SK-N-SH treated with all-trans-retinoic acid at 6 μM for 48 hours (cell line): ENCODE results near the gene ERH.

Experiments
- ISL1 ChIP-seq: fragments of 250-450 bp; sonication (Bioruptor Pico); IDR thresholded peaks from 2 replicates; pipeline ENCODE4 v2.1.2; 2022; ENCODE audit warnings: mild to moderate bottlenecking, moderate library complexity
- PPARA ChIP-seq: fragments of 250-450 bp; sonication (Bioruptor Pico); IDR thresholded peaks from 2 replicates; pipeline ENCODE4 v1.5.0; 2020; ENCODE audit warnings: mild to moderate bottlenecking, borderline replicate concordance
- SNAI2 ChIP-seq: fragments of 250-450 bp; sonication (Bioruptor Pico); IDR thresholded peaks from 2 replicates; pipeline ENCODE4 v1.5.0; 2020; ENCODE audit warnings: mild to moderate bottlenecking, moderate library complexity
- ZNF70 ChIP-seq: fragments of 450-650 bp; formaldehyde crosslinking; IDR thresholded peaks from 2 replicates; pipeline ENCODE4 v1.5.0; 2020; ENCODE audit warnings: mild to moderate bottlenecking, moderate library complexity
- ZNF8 ChIP-seq: fragments of 450-650 bp; formaldehyde crosslinking; IDR thresholded peaks from 2 replicates; pipeline ENCODE4 v1.5.0; 2020; ENCODE audit warnings: mild to moderate bottlenecking, moderate library complexity
- TF ChIP-seq, protein P1 (sequence below): fragments of 250-450 bp; sonication (Bioruptor Pico); IDR thresholded peaks from 2 replicates; pipeline ENCODE4 v1.5.0; 2020; ENCODE audit warnings: mild to moderate bottlenecking, moderate library complexity
- TF ChIP-seq, protein P2 (sequence below): fragments of 250-450 bp; sonication (Bioruptor Pico); IDR thresholded peaks from 2 replicates; pipeline ENCODE4 v1.5.1; 2020; ENCODE audit warnings: low read depth, mild to moderate bottlenecking, moderate library complexity
- TF ChIP-seq, protein P3 (sequence below): fragments of 250-450 bp; sonication (Bioruptor Pico); IDR thresholded peaks from 2 replicates; pipeline ENCODE4 v1.8.0; 2020; ENCODE audit warnings: mild to moderate bottlenecking, moderate library complexity, borderline replicate concordance
- TF ChIP-seq, protein P4 (sequence below): fragments of 250-450 bp; sonication (Bioruptor Pico); IDR thresholded peaks from 2 replicates; pipeline ENCODE4 v1.5.1; 2021; ENCODE audit warnings: mild to moderate bottlenecking, moderate library complexity

DNA sequence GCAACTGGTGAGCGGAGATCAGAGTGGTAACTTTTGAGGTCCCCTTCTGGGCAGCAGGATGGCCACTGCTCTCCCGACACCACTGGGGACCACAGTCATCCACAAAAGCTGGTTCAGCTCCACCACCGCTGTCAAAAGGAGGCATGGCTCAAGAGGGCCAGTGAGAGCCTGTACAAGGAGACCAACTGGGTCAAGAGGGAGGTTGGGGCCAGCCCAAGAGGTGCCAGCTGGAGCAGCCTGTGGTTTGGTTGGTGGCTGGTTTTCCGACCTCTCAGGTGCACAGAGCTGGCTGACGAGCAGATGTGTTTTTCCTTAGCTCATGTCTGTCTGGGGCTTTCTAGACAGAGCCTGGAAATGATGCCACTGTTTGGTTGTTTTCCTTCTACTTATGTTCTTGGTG is 60.1 kb downstream of the ERH start:
- TF ChIP-seq, protein P1, sequence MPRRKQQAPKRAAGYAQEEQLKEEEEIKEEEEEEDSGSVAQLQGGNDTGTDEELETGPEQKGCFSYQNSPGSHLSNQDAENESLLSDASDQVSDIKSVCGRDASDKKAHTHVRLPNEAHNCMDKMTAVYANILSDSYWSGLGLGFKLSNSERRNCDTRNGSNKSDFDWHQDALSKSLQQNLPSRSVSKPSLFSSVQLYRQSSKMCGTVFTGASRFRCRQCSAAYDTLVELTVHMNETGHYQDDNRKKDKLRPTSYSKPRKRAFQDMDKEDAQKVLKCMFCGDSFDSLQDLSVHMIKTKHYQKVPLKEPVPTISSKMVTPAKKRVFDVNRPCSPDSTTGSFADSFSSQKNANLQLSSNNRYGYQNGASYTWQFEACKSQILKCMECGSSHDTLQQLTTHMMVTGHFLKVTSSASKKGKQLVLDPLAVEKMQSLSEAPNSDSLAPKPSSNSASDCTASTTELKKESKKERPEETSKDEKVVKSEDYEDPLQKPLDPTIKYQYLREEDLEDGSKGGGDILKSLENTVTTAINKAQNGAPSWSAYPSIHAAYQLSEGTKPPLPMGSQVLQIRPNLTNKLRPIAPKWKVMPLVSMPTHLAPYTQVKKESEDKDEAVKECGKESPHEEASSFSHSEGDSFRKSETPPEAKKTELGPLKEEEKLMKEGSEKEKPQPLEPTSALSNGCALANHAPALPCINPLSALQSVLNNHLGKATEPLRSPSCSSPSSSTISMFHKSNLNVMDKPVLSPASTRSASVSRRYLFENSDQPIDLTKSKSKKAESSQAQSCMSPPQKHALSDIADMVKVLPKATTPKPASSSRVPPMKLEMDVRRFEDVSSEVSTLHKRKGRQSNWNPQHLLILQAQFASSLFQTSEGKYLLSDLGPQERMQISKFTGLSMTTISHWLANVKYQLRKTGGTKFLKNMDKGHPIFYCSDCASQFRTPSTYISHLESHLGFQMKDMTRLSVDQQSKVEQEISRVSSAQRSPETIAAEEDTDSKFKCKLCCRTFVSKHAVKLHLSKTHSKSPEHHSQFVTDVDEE, result no peak
- TF ChIP-seq ZNF70 (no peak), ZNF8 (CRISPR knock-in tag) (no peak), SNAI2 (CRISPR knock-in tag) (no peak), ISL1 (CRISPR knock-in tag) (no peak), PPARA (CRISPR knock-in tag) (no peak)
- TF ChIP-seq, protein P2, sequence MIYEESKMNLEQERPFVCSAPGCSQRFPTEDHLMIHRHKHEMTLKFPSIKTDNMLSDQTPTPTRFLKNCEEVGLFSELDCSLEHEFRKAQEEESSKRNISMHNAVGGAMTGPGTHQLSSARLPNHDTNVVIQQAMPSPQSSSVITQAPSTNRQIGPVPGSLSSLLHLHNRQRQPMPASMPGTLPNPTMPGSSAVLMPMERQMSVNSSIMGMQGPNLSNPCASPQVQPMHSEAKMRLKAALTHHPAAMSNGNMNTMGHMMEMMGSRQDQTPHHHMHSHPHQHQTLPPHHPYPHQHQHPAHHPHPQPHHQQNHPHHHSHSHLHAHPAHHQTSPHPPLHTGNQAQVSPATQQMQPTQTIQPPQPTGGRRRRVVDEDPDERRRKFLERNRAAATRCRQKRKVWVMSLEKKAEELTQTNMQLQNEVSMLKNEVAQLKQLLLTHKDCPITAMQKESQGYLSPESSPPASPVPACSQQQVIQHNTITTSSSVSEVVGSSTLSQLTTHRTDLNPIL (CRISPR knock-in tag), result no peak
- TF ChIP-seq, protein P3, sequence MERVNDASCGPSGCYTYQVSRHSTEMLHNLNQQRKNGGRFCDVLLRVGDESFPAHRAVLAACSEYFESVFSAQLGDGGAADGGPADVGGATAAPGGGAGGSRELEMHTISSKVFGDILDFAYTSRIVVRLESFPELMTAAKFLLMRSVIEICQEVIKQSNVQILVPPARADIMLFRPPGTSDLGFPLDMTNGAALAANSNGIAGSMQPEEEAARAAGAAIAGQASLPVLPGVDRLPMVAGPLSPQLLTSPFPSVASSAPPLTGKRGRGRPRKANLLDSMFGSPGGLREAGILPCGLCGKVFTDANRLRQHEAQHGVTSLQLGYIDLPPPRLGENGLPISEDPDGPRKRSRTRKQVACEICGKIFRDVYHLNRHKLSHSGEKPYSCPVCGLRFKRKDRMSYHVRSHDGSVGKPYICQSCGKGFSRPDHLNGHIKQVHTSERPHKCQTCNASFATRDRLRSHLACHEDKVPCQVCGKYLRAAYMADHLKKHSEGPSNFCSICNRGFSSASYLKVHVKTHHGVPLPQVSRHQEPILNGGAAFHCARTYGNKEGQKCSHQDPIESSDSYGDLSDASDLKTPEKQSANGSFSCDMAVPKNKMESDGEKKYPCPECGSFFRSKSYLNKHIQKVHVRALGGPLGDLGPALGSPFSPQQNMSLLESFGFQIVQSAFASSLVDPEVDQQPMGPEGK, result no peak
- TF ChIP-seq, protein P4, sequence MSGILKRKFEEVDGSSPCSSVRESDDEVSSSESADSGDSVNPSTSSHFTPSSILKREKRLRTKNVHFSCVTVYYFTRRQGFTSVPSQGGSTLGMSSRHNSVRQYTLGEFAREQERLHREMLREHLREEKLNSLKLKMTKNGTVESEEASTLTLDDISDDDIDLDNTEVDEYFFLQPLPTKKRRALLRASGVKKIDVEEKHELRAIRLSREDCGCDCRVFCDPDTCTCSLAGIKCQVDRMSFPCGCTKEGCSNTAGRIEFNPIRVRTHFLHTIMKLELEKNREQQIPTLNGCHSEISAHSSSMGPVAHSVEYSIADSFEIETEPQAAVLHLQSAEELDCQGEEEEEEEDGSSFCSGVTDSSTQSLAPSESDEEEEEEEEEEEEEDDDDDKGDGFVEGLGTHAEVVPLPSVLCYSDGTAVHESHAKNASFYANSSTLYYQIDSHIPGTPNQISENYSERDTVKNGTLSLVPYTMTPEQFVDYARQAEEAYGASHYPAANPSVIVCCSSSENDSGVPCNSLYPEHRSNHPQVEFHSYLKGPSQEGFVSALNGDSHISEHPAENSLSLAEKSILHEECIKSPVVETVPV, result no peak
